Suprapubic skin (tissue), 4 donors: ENCODE data around the gene IL18R1. TPM values are rescaled to one million over a fixed set of nuclear protein-coding genes. Genes with fewer than 3 reads are reported as not detected.

Source experiments
- DNase-seq, 2 donors: peaks; one replicate each; pipeline ENCODE4 v3.0.0-alpha.2; 2019; ENCODE audit warnings: low spot score in 2 of 2
- H3K27ac ChIP-seq: fragments of 200-600 bp; sonication (generic); one replicate; pipeline ENCODE4 v1.5.1; 2019
- H3K27me3 ChIP-seq: fragments of 200-600 bp; sonication (generic); one replicate; pipeline ENCODE4 v1.5.1; 2019
- H3K36me3 ChIP-seq: fragments of 200-600 bp; sonication (generic); one replicate; pipeline ENCODE4 v1.5.1; 2019
- H3K4me1 ChIP-seq: fragments of 200-600 bp; sonication (generic); one replicate; pipeline ENCODE4 v1.5.1; 2019
- H3K4me3 ChIP-seq: fragments of 200-600 bp; sonication (generic); one replicate; pipeline ENCODE4 v1.5.1; 2019; ENCODE audit warnings: mild to moderate bottlenecking
- H3K9me3 ChIP-seq: fragments of 200-600 bp; sonication (generic); one replicate; pipeline ENCODE4 v1.5.1; 2019
- CTCF ChIP-seq, 2 donors: fragments of 200-600 bp in 1 of 2; fragments of 450-650 bp in 1 of 2; sonication (generic) in 1 of 2; IDR thresholded peaks; one replicate each; pipeline ENCODE4 v1.5.1; 2016 to 2019; ENCODE audit warnings: antibody characterized with exemption in 2 of 2, mild to moderate bottlenecking in 1 of 2, moderate library complexity in 1 of 2
- EP300 ChIP-seq: sonication (generic); formaldehyde crosslinking; IDR thresholded peaks from one replicate; pipeline ENCODE4 v1.6.1; 2017; ENCODE audit warnings: antibody characterized with exemption
- POLR2A ChIP-seq, 2 donors: fragments of 450-650 bp; IDR thresholded peaks; one replicate each; pipeline ENCODE4 v1.6.1; 2017; ENCODE audit warnings: antibody characterized with exemption in 2 of 2, mild to moderate bottlenecking in 2 of 2, moderate library complexity in 2 of 2
- POLR2AphosphoS5 ChIP-seq, 3 donors: sonication (generic); formaldehyde crosslinking; IDR thresholded peaks; one replicate each; pipeline ENCODE4 v1.6.1; 2017; ENCODE audit warnings: antibody characterized with exemption in 3 of 3
- WGBS: methylation state at CpG from one replicate; pipeline ENCODE4 v1.1.5; 2018; 5-methylcytosine and 5-hydroxymethylcytosine counted together
- total RNA-seq, 4 donors: library from RNA; depleted of rRNA; stranded (reverse); fragments of >200 nt; gene quantifications; one replicate each; pipeline ENCODE4 v1.1.0, GENCODE V29; 2016

Gene IL18R1
- total RNA-seq, 4 donors from 2014 or later, result 0.89 to 7.2 (median 2.2) TPM

- Histone ChIP-seq H3K27ac (no peak overlapping the region), H3K4me3 (no peak overlapping the region), H3K9me3 (no peaks in the 10 kb centered on the region), H3K27me3 (no peaks in the 10 kb centered on the region), H3K4me1 (no peaks in the 10 kb centered on the region), H3K36me3 (peaks cover 3% of the 10 kb centered on the region)
- no peak for TF ChIP-seq CTCF (IDR thresholded peaks at IDR 0.05)
- TF ChIP-seq POLR2A (IDR thresholded peaks at IDR 0.05), result no peak
- no peak for TF ChIP-seq EP300
- TF ChIP-seq POLR2AphosphoS5 (IDR thresholded peaks at IDR 0.05), result no peak
- WGBS, result 66% methylated on average over 2 of the region's 2 CpGs
- DNase-seq, result no peak
Measured at GRCh38 chr2:102391565-102391964, 36.0 kb downstream of the IL18R1 start.

GRCh38 chr2:102392096-102392495, 36.5 kb downstream of the IL18R1 start:
- Histone ChIP-seq H3K36me3 (peaks cover 2% of the 10 kb centered on the region), H3K9me3 (no peaks in the 10 kb centered on the region), H3K27me3 (no peaks in the 10 kb centered on the region), H3K27ac (no peak overlapping the region), H3K4me3 (no peak overlapping the region), H3K4me1 (no peaks in the 10 kb centered on the region)
- TF ChIP-seq POLR2A (IDR thresholded peaks at IDR 0.05) (no peak), EP300 (no peak), POLR2AphosphoS5 (IDR thresholded peaks at IDR 0.05) (no peak)
- 89% methylated on average over 3 of the region's 3 CpGs for WGBS
- DNase-seq, result no peak

- no peak for DNase-seq
- TF ChIP-seq POLR2AphosphoS5 (IDR thresholded peaks at IDR 0.05) (no peak), CTCF (IDR thresholded peaks at IDR 0.05) (no peak), POLR2A (IDR thresholded peaks at IDR 0.05) (no peak), EP300 (no peak)
- Histone ChIP-seq H3K4me1 (no peaks in the 10 kb centered on the region), H3K9me3 (no peaks in the 10 kb centered on the region), H3K27me3 (no peaks in the 10 kb centered on the region), H3K4me3 (no peak overlapping the region), H3K27ac (no peak overlapping the region), H3K36me3 (no peaks in the 10 kb centered on the region)
- 42% methylated on average over 1 of the region's 1 CpG for WGBS
Measured at GRCh38 chr2:102392942-102393341, 37.3 kb downstream of the IL18R1 start.

- no peak overlapping the region for H3K27ac ChIP-seq
- TF ChIP-seq CTCF (IDR thresholded peaks at IDR 0.05) (no peak), POLR2A (IDR thresholded peaks at IDR 0.05) (no peak), POLR2AphosphoS5 (IDR thresholded peaks at IDR 0.05) (no peak), EP300 (no peak)
- no peak for DNase-seq
- no peak overlapping the region for H3K4me3 ChIP-seq
- H3K9me3 ChIP-seq, result no peaks in the 10 kb centered on the region
- H3K27me3 ChIP-seq, result no peaks in the 10 kb centered on the region
- H3K4me1 ChIP-seq, result no peaks in the 10 kb centered on the region
- H3K36me3 ChIP-seq, result no peaks in the 10 kb centered on the region
- WGBS, result 69% methylated on average over 2 of the region's 2 CpGs
Measured at GRCh38 chr2:102396012-102396411, 40.4 kb downstream of the IL18R1 start.

- no peak for TF ChIP-seq EP300
- no peak for TF ChIP-seq CTCF (IDR thresholded peaks at IDR 0.05)
- TF ChIP-seq POLR2A (IDR thresholded peaks at IDR 0.05), result no peak
- no peak for TF ChIP-seq POLR2AphosphoS5 (IDR thresholded peaks at IDR 0.05)
- H3K4me3 ChIP-seq, result no peak overlapping the region
- no peaks in the 10 kb centered on the region for H3K9me3 ChIP-seq
- H3K27ac ChIP-seq, result no peak overlapping the region
- no peaks in the 10 kb centered on the region for H3K27me3 ChIP-seq
- WGBS, result 80% methylated on average over 6 of the region's 6 CpGs
- no peaks in the 10 kb centered on the region for H3K4me1 ChIP-seq
- DNase-seq, result no peak
- H3K36me3 ChIP-seq, result no peaks in the 10 kb centered on the region
Measured at GRCh38 chr2:102397209-102397608, 41.6 kb downstream of the IL18R1 start.
